Colonic mucosa (tissue), 4 donors: ENCODE measurements around the gene ACTR5. TPM values are rescaled to one million over a fixed set of nuclear protein-coding genes. Genes with fewer than 3 reads are reported as not detected.

Source experiments
- DNase-seq: peaks from one replicate; pipeline ENCODE4 v3.0.0-alpha.2; 2020
- H3K27ac ChIP-seq: fragments of 200-600 bp; one replicate; pipeline ENCODE4 v1.8.0; 2021
- H3K27me3 ChIP-seq: fragments of 200-600 bp; one replicate; pipeline ENCODE4 v1.8.0; 2021
- H3K36me3 ChIP-seq: fragments of 200-600 bp; one replicate; pipeline ENCODE4 v1.8.0; 2021
- H3K4me1 ChIP-seq: fragments of 200-600 bp; one replicate; pipeline ENCODE4 v1.8.0; 2021; ENCODE audit warnings: mild to moderate bottlenecking
- H3K4me3 ChIP-seq: fragments of 200-600 bp; one replicate; pipeline ENCODE4 v1.8.0; 2021
- H3K9ac ChIP-seq, 2 donors: one replicate each; pipeline ENCODE4 v1.7.0; 2013; ENCODE audit warnings: control low read depth in 2 of 2, low read depth in 2 of 2, low read length in 2 of 2
- H3K9me3 ChIP-seq: fragments of 200-600 bp; one replicate; pipeline ENCODE4 v1.8.0; 2021
- intact Hi-C: fragments of 100-400 bp; cut with DNase I; formaldehyde crosslinking; loops from one replicate; pipeline ENCODE4 v1.14.1; 2022
- total RNA-seq, 2 donors: library from RNA; stranded (reverse); fragmentation: NEBNext Ultra II Directional in 1 of 2; extraction: Animal tissue kit (Norgen Biotek cat#: 25700) in 1 of 2; gene quantifications; one replicate each; pipeline ENCODE4 v1.2.1, GENCODE V29; 2021
- TF ChIP-seq, protein P1 (sequence below): fragments of 200-600 bp; IDR thresholded peaks from one replicate; pipeline ENCODE4 v1.8.0; 2022; ENCODE audit warnings: antibody characterized with exemption, mild to moderate bottlenecking
- donor health status: healthy.
- donor health status: DM: no; HTN: no; CAD: no.
- donor health status: DM: no; HTN: no; CAD: no.

ACTR5 gene
- total RNA-seq, 2 donors from 2014 or later = 4.6 to 8.3 TPM

DNA sequence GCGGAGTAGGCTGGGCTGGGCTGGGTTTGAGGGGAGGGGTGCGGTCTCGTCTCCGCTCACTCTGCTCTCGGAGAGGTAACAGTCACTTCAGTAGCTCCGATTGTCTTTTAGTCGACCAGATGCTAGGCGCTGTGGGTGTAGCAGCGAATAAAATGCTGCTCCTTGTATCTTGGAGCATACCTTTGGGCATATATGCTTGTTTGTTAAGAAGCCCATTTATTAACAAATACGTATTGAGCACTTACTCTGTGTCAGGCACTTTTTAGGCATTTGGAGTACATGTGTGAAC, 545 bp downstream of the ACTR5 start:
- Histone ChIP-seq H3K9me3 (no peaks in the 10 kb centered on the region), H3K36me3 (no peaks in the 10 kb centered on the region), H3K9ac (peak overlapping the region; percentile 89 to 94), H3K4me3 (peak overlapping the region; percentile 71), H3K27me3 (no peaks in the 10 kb centered on the region), H3K27ac (peak overlapping the region; percentile 67), H3K4me1 (peaks cover 7% of the 10 kb centered on the region)
- intact Hi-C loops = no loop called here
- peak; percentile 78 for DNase-seq
- TF ChIP-seq, protein P1, sequence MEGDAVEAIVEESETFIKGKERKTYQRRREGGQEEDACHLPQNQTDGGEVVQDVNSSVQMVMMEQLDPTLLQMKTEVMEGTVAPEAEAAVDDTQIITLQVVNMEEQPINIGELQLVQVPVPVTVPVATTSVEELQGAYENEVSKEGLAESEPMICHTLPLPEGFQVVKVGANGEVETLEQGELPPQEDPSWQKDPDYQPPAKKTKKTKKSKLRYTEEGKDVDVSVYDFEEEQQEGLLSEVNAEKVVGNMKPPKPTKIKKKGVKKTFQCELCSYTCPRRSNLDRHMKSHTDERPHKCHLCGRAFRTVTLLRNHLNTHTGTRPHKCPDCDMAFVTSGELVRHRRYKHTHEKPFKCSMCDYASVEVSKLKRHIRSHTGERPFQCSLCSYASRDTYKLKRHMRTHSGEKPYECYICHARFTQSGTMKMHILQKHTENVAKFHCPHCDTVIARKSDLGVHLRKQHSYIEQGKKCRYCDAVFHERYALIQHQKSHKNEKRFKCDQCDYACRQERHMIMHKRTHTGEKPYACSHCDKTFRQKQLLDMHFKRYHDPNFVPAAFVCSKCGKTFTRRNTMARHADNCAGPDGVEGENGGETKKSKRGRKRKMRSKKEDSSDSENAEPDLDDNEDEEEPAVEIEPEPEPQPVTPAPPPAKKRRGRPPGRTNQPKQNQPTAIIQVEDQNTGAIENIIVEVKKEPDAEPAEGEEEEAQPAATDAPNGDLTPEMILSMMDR = no peak

DNA sequence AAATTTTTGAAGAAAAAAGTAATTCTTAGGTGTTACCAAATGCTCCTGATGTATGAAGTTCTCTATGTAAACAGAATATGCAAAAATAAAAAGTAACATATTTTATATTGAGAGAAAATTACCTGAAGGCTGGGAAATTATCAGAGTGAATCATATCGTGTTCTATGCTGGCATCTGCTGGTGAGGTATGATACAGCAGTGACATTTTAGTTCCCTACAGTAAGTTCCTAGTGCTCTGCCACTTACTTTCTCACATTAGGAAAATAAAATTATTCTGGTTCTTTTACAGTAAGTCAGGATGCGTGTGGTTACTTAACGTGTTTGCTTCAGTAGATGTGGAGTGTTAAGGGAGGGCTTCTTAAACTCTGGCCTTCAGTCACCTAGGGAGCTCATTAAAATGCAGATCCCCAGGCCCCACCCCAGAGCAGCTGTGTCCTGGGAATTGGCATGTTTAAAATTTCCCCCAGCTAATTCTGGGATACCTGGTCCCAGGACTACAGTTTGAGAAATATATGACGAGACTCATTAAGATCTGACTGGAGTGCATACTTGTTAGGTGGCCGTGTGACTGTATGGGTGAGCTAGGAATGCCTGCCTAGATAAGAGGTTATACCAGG, 3.2 kb downstream of the ACTR5 start:
- DNase-seq = no peak
- Histone ChIP-seq H3K4me3 (no peak overlapping the region), H3K9ac (no peak overlapping the region), H3K9me3 (no peaks in the 10 kb centered on the region), H3K27ac (no peak overlapping the region), H3K27me3 (no peaks in the 10 kb centered on the region), H3K36me3 (peaks cover 17% of the 10 kb centered on the region), H3K4me1 (peaks cover 7% of the 10 kb centered on the region)
- TF ChIP-seq, protein P1 = peak; percentile 49
- intact Hi-C loops = loop anchor here (5.0 kb wide), 1 partner anchor 104 kb away; no protein-coding TSS in a partner anchor

DNA sequence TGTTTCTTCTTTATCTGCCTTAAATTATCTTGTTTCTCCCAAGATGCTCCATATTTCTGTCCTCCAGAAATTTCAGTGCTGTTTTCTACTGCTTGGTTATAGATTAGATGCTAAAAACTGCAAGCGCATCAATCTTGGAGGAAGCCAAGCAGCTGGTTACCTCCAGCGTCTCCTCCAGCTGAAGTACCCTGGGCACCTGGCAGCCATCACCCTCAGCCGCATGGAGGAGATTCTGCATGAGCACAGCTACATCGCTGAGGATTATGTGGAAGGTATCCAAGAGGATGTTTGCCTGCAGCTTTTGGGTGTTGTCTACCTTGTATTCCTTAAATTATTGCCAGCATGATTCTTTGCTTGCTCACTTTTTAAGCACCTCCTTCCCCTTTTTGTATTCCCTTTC, 3.8 kb downstream of the ACTR5 start:
- TF ChIP-seq, protein P1 = no peak
- DNase-seq = no peak
- peaks cover 17% of the 10 kb centered on the region for H3K36me3 ChIP-seq
- no peak overlapping the region for H3K4me3 ChIP-seq
- no peaks in the 10 kb centered on the region for H3K9me3 ChIP-seq
- no peak overlapping the region for H3K9ac ChIP-seq
- intact Hi-C loops = loop anchor here (5.0 kb wide), 1 partner anchor 105 kb away; no protein-coding TSS in a partner anchor
- no peaks in the 10 kb centered on the region for H3K27me3 ChIP-seq
- H3K27ac ChIP-seq = no peak overlapping the region
- peaks cover 7% of the 10 kb centered on the region for H3K4me1 ChIP-seq

DNA sequence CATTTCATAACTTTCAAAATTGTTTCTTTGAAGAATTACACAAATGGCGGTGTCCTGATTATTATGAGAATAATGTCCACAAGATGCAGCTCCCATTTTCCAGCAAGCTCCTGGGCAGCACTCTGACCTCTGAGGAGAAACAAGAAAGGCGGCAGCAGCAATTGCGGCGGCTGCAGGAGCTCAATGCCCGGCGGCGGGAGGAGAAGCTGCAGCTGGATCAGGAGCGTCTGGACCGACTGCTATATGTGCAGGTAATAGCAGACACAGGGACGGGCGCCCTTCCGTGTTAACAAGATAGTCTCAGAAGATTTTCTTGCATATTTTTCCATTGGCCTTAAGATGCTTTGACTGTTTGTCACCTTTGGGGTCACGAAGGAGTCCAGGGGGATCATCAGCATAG, 6.7 kb downstream of the ACTR5 start:
- Histone ChIP-seq H3K36me3 (peaks cover 17% of the 10 kb centered on the region), H3K27me3 (no peaks in the 10 kb centered on the region), H3K4me1 (no peaks in the 10 kb centered on the region), H3K27ac (no peak overlapping the region), H3K4me3 (no peak overlapping the region), H3K9me3 (no peaks in the 10 kb centered on the region), H3K9ac (no peak overlapping the region)
- TF ChIP-seq, protein P1 = no peak
- intact Hi-C loops = loop anchor here (5.0 kb wide), 1 partner anchor 108 kb away; no protein-coding TSS in a partner anchor
- DNase-seq = no peak

DNA sequence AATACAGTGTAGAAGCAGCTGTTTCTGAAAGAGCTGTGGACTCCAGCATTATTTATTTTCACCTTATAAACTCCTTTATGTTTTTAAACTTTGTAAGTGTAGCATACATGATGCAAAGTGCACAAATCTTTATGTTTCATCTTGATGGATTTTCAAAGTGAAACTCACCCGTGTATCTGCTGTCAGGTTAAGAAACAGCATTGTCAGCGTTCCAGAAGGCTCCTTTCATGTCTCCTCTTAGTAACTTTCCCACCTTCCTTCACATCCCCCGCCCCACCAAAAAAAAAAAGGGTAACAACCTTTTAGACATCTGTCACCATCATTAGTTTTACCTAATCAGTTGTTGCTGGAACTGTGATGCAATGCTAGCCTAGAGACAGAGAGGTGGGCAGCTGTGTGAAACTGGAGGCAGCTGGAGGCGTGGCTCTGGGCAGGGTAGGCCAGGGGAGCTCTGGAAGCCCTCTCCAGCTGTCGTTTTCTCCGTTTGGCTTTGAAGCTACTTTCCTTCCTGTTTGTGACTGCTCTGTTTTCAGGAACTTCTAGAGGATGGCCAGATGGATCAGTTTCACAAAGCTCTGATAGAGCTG, 7.2 kb downstream of the ACTR5 start:
- intact Hi-C loops = no loop called here
- H3K27ac ChIP-seq = no peak overlapping the region
- no peak overlapping the region for H3K9ac ChIP-seq
- no peaks in the 10 kb centered on the region for H3K4me1 ChIP-seq
- H3K9me3 ChIP-seq = no peaks in the 10 kb centered on the region
- DNase-seq = no peak
- TF ChIP-seq, protein P1 = no peak
- H3K36me3 ChIP-seq = peaks cover 17% of the 10 kb centered on the region
- H3K27me3 ChIP-seq = no peaks in the 10 kb centered on the region
- H3K4me3 ChIP-seq = no peak overlapping the region
